G401.6 (cell line): ENCODE measurements around the gene NEURL1B.

Experiments used
- FAIRE-seq: peaks from 2 replicates; lab custom pipeline; 2012; peaks lifted over from hg19 to GRCh38; lab: Jason Lieb, UNC

Gene NEURL1B

GRCh38 chr5:172733131-172733973 lies 92.3 kb downstream of the NEURL1B start:
- peak; percentile 99 for FAIRE-seq

GRCh38 chr5:172733974-172734346 lies 92.9 kb downstream of the NEURL1B start:
- no peak for FAIRE-seq

- FAIRE-seq = no peak
Measured at GRCh38 chr5:172735141-172735831, 94.2 kb downstream of the NEURL1B start.

- no peak for FAIRE-seq
Measured at GRCh38 chr5:172736508-172737135, 95.6 kb downstream of the NEURL1B start.

GRCh38 chr5:172739375-172739774 lies 98.3 kb downstream of the NEURL1B start:
- no peak for FAIRE-seq

GRCh38 chr5:172740428-172741205 lies 99.6 kb downstream of the NEURL1B start:
- no peak for FAIRE-seq
